ENCODE data around the gene WDR45.

Gene WDR45

DNA sequence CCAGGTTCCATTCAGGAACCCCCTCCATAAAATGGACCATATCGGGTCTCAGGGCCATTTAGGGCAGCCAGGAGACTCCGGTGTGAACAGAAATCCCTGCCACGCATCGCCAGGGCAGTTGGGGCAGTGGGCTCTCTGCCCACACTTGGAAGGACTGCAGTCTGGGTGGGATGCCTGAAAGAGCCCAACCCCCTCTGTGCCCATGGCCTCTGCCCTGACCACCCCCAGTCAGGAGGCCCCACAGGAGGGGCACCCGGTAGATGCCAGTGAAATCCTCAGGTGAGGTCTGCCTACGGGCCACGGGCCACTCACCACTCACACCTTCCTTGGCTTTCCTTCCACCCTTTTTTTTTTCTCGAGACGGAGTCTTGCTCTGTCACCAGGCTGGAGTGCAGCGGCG is 10.6 kb downstream of the WDR45 start:
- H3K27ac Mint-ChIP-seq: no peak overlapping the region

DNA sequence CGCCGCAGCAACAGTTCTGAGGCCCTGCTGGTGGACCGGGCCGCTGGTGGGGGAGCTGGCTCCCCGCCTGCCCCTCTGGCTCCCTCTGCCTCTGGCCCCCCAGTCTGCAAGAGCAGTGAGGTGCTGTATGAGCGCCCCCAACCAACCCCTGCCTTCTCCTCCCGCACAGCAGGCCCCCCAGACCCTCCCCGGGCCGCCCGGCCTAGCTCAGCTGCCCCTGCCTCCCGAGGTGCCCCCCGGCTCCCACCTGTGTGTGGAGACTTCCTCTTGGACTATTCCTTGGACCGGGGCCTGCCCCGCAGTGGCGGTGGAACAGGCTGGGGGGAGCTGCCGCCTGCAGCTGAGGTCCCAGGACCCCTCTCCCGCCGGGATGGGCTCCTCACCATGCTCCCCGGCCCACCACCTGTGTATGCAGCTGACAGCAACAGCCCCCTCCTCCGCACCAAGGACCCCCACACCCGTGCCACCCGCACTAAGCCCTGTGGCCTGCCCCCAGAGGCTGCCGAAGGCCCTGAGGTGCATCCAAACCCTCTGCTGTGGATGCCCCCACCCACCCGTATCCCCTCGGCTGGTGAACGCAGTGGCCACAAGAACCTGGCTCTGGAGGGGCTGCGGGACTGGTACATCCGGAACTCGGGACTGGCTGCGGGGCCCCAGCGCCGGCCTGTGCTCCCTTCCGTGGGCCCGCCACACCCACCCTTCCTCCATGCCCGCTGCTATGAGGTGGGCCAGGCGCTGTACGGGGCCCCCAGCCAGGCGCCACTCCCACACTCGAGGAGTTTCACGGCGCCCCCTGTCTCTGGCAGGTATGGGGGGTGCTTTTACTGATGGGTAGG is 12.2 kb downstream of the WDR45 start:
- no peak overlapping the region for H3K27ac Mint-ChIP-seq
- H3K4me3 Mint-ChIP-seq: no peak overlapping the region
- DNase-seq (no peak), ATAC-seq (replicated peaks) (no peak)
- no peaks in the 10 kb centered on the region for H3K9me3 Mint-ChIP-seq
- H3K36me3 Mint-ChIP-seq (ENCODE audit: insufficient read depth): peaks cover 6% of the 10 kb centered on the region
- peaks cover 0 to 3% of the 10 kb centered on the region in 2 donors for H3K4me1 Mint-ChIP-seq (ENCODE audit: low read depth in 2 of 2)
- H3K27me3 Mint-ChIP-seq: no peaks in the 10 kb centered on the region

More for the DNA sequence above, 10.6 kb downstream of the WDR45 start:
- no peaks in the 10 kb centered on the region for H3K9me3 Mint-ChIP-seq
- no peak overlapping the region for H3K4me3 Mint-ChIP-seq
- DNase-seq: no peak
- H3K27me3 Mint-ChIP-seq: no peaks in the 10 kb centered on the region
- H3K4me1 Mint-ChIP-seq (ENCODE audit: low read depth in 2 of 2): peaks cover 8 to 14% of the 10 kb centered on the region in 2 donors
- ATAC-seq (replicated peaks): no peak
- H3K36me3 Mint-ChIP-seq (ENCODE audit: insufficient read depth): peaks cover 13% of the 10 kb centered on the region

DNA sequence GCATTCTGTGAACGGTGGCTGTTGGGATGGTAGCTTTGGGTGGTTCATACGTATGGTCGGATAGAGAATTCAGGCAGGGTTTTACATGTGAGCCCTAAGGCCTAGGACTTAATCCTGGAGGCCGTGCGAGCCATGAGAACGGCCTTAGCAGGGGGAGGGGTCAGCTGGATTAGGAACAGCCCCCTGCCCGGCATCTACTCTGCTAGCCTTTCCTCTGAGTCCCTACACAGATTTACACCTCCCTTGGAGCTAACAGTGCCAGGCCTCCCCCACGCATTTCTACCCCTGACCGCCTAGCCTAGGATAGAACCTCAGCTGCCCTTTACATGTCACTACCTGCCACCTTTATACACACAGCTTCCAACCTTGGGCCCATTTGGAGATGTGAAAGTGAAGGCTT is 13.0 kb downstream of the WDR45 start:
- no peaks in the 10 kb centered on the region for H3K9me3 Mint-ChIP-seq
- peak overlapping the region in 1 of 2 donors; percentile 32 for H3K27ac Mint-ChIP-seq
- H3K27me3 Mint-ChIP-seq: no peaks in the 10 kb centered on the region
- peaks cover 6% of the 10 kb centered on the region for H3K36me3 Mint-ChIP-seq (ENCODE audit: insufficient read depth)
- ATAC-seq (replicated peaks) (no peak), DNase-seq (no peak)
- H3K4me3 Mint-ChIP-seq: no peak overlapping the region
- H3K4me1 Mint-ChIP-seq (ENCODE audit: low read depth in 2 of 2): no peaks in the 10 kb centered on the region

DNA sequence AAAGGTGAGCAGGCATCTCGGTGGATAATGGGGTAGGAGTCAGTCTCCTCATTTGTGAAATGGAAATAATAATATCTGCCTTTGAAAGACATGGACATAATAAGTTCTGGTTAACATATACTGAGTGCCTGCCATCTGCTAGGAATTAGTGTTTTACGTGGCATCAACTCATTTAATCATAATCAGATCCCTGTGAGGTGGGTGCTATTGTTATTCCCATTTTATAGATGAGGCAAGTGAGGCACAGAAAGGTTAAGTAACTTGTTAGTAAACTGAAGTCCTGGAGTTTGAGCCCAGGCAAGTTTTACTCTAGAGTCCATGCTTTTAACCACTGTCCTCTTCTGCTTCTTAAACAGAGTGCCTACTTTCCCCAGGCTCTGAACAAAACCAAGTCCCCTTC is 13.4 kb downstream of the WDR45 start:
- Mint-ChIP-seq H3K9me3 (no peaks in the 10 kb centered on the region), H3K36me3 (ENCODE audit: insufficient read depth) (peaks cover 6% of the 10 kb centered on the region), H3K4me1 (ENCODE audit: low read depth in 2 of 2) (no peaks in the 10 kb centered on the region), H3K27me3 (no peaks in the 10 kb centered on the region), H3K4me3 (no peak overlapping the region), H3K27ac (peak overlapping the region in 1 of 2 donors; percentile 32)
- DNase-seq: no peak
- ATAC-seq (replicated peaks): no peak

DNA sequence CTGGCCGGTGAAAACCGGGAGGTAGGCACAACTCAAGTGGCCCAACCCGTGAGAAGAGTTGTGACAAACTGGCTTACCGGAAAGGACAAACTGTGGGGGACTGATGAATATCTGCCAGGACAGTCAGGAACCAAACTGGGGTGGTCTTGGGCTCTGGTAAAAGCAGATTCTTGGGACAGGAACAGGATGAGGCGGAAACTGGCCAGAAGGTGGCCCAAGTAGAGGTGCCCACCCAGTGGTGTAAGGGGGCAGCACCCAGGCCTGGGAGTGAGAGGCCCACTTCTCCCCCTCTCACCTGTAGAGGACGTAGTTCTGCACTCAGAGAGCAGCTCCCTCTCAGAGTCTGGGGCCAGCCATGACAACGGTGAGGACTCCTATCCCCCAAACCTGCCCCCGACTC is 15.0 kb downstream of the WDR45 start:
- Mint-ChIP-seq H3K4me3 (no peak overlapping the region), H3K36me3 (ENCODE audit: insufficient read depth) (peaks cover 6% of the 10 kb centered on the region), H3K4me1 (ENCODE audit: low read depth in 2 of 2) (no peaks in the 10 kb centered on the region), H3K27ac (peak overlapping the region in 1 of 2 donors; percentile 12), H3K9me3 (no peaks in the 10 kb centered on the region), H3K27me3 (no peaks in the 10 kb centered on the region)
- ATAC-seq (replicated peaks): no peak
- DNase-seq: no peak

DNA sequence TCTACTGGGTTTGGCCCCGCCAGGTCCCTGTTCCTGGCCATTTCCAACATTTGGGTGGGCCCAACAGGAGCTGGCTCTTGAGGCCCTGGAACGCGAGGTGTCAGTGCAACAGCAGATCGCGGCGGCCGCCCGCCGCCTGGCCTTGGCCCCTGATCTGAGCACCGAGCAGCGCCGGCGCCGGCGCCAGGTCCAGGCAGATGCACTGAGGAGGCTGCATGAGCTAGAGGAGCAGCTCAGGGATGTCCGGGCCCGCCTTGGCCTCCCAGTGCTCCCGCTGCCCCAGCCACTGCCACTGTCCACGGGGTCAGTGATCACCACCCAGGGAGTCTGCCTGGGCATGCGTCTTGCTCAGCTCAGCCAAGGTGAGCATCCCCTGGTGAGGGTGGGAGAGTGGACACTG is 15.4 kb downstream of the WDR45 start:
- no peaks in the 10 kb centered on the region for H3K9me3 Mint-ChIP-seq
- DNase-seq (no peak), ATAC-seq (replicated peaks) (no peak)
- H3K27ac Mint-ChIP-seq: peak overlapping the region in 1 of 2 donors; percentile 12
- no peaks in the 10 kb centered on the region for H3K27me3 Mint-ChIP-seq
- H3K36me3 Mint-ChIP-seq (ENCODE audit: insufficient read depth): peaks cover 6% of the 10 kb centered on the region
- no peak overlapping the region for H3K4me3 Mint-ChIP-seq
- H3K4me1 Mint-ChIP-seq (ENCODE audit: low read depth in 2 of 2): no peaks in the 10 kb centered on the region

DNA sequence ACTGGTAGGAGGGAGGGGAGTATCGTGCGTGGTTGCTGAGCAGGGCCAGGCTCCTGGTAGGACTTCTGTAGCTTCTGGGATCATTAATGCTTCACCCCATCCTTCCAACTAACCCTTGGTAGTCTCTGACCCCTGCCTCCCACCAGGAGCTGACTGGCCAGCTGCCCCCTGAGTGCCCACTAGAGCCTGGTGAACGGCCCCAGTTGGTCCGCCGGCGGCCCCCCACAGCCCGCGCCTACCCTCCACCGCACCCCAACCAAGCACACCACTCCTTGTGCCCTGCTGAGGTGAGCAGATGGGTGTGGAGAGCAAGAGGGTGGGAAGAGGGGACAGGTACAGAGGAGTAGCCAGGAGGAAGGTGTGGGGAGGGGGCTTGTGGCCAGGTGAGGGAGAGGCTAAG is 16.0 kb downstream of the WDR45 start:
- H3K4me1 Mint-ChIP-seq (ENCODE audit: low read depth in 2 of 2): no peaks in the 10 kb centered on the region
- DNase-seq (no peak), ATAC-seq (replicated peaks) (no peak)
- H3K9me3 Mint-ChIP-seq: no peaks in the 10 kb centered on the region
- H3K36me3 Mint-ChIP-seq (ENCODE audit: insufficient read depth): peaks cover 6% of the 10 kb centered on the region
- no peak overlapping the region for H3K4me3 Mint-ChIP-seq
- H3K27me3 Mint-ChIP-seq: no peaks in the 10 kb centered on the region
- no peak overlapping the region for H3K27ac Mint-ChIP-seq

DNA sequence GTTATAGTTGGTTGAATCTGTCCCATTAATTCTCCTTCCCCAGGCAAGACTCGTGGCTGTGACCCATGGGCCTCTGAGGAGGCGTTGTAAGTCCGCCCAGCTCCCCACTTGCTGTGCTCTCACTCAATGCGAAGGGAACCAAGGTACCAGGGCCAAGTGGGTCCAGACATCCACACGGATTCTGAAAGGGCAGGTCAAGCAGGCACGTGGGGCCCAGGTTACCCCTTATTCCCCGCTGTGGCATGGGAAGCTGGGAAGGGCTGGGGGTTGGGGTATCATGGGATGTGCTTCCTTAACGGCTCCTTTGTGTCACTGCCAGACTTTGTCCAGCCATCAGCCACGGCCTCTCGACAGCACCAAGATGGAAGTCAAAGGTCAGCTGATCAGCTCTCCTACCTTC is 17.8 kb downstream of the WDR45 start:
- Mint-ChIP-seq H3K36me3 (ENCODE audit: insufficient read depth) (no peaks in the 10 kb centered on the region), H3K27me3 (no peaks in the 10 kb centered on the region), H3K4me1 (ENCODE audit: low read depth in 2 of 2) (no peaks in the 10 kb centered on the region), H3K9me3 (no peaks in the 10 kb centered on the region), H3K27ac (no peak overlapping the region), H3K4me3 (no peak overlapping the region)
- no peak for ATAC-seq (replicated peaks)
- no peak for DNase-seq

DNA sequence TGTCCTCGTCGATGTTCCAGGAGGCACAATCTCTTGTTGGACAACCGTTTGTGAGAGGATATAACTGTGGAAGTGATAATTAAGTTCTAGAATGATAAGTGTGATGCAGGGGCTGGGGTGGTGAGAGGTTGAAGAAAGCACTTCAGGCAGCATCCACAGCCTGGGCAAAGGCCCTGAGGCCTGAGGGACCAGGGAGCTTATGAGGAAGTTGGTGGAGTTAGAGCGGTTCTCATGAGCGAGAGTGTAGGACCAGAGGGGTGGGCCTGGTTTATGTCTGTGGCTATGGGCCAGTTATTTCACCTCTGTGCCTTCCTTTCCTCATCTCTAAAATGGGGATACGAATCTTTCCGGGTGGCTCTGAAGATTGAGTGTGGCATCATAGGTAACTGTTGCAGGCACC is 18.2 kb downstream of the WDR45 start:
- no peaks in the 10 kb centered on the region for H3K36me3 Mint-ChIP-seq (ENCODE audit: insufficient read depth)
- peaks cover 0 to 1% of the 10 kb centered on the region in 2 donors for H3K4me1 Mint-ChIP-seq (ENCODE audit: low read depth in 2 of 2)
- ATAC-seq (replicated peaks) (no peak), DNase-seq (no peak)
- H3K4me3 Mint-ChIP-seq: no peak overlapping the region
- no peak overlapping the region for H3K27ac Mint-ChIP-seq
- no peaks in the 10 kb centered on the region for H3K9me3 Mint-ChIP-seq
- H3K27me3 Mint-ChIP-seq: no peaks in the 10 kb centered on the region

DNA sequence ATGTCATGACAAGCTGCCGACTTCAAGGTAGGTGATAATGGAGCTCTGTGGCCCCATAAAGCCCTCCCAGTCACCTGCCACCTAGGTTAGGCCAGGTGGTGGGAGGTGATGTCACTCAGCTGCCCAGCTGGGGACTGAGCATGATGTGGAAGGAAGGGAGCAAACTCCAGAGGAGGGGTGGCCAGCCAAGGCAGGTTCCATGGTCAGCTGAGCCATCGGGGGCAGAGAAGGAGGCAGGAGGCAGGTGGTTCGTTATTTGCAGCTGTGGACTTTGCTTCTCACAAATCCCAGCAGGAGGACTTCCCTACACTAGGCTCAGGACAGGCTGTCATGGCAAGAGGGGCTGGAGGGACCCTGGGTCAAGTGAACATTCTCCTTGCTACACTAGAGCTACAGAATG is 18.8 kb downstream of the WDR45 start:
- DNase-seq: no peak
- Mint-ChIP-seq H3K4me1 (ENCODE audit: low read depth in 2 of 2) (peaks cover 1 to 3% of the 10 kb centered on the region in 2 donors), H3K9me3 (no peaks in the 10 kb centered on the region), H3K4me3 (no peak overlapping the region), H3K36me3 (ENCODE audit: insufficient read depth) (no peaks in the 10 kb centered on the region), H3K27ac (no peak overlapping the region), H3K27me3 (no peaks in the 10 kb centered on the region)
- ATAC-seq (replicated peaks): no peak

DNA sequence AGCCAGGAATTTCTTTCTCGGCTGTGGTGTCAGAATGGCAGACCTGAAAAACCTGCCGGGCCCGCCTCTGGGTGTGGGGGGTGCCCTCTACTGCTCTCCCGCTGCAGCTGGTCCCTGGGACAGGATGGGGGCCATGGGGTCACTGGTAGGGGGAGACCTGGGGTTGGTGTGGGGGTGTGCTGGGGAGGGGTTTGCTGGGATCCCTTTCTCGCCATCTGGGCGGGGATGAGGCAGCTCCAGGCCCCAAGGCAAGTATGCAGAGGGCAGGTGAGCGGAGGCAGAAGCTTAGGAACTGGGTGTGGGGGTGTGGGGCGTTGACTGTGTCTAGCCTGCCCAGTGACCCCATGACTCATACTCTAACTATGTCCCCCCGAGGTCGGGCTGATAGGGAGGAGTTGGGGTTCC is 20.0 kb downstream of the WDR45 start:
- H3K9me3 Mint-ChIP-seq: no peaks in the 10 kb centered on the region
- no peak overlapping the region for H3K4me3 Mint-ChIP-seq

DNA sequence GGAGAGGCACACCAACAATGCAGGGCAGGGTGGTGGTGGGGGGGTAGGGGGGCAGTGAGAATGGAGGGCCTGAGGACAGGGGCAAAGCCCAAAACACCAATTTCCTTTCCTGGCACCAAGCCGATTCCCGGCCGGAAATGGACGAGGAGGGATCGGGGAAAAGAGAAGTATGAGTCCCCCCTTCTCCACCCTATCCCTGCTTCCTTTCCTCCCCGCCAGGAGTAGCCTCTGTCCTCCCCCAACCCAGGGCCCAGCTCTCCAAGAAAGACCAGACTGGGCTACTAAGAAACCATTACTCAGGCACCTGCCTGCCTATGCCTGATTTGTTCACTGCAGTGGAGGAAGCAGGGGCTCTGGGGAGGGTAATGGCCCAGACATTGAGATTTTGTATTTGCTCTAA is 20.5 kb downstream of the WDR45 start:
- Mint-ChIP-seq H3K4me1 (ENCODE audit: low read depth in 2 of 2) (peaks cover 11 to 17% of the 10 kb centered on the region in 2 donors), H3K9me3 (no peaks in the 10 kb centered on the region), H3K4me3 (no peak overlapping the region), H3K36me3 (ENCODE audit: insufficient read depth) (peaks cover 2% of the 10 kb centered on the region), H3K27me3 (no peaks in the 10 kb centered on the region), H3K27ac (no peak overlapping the region)
- no peak for DNase-seq
- no peak for ATAC-seq (replicated peaks)

More for the DNA sequence above, 20.0 kb downstream of the WDR45 start:
- no peaks in the 10 kb centered on the region for H3K27me3 Mint-ChIP-seq
- peaks cover 7 to 12% of the 10 kb centered on the region in 2 donors for H3K4me1 Mint-ChIP-seq (ENCODE audit: low read depth in 2 of 2)
- H3K36me3 Mint-ChIP-seq (ENCODE audit: insufficient read depth): peaks cover 2% of the 10 kb centered on the region
- no peak overlapping the region for H3K27ac Mint-ChIP-seq
- ATAC-seq (replicated peaks) (no peak), DNase-seq (no peak)

DNA sequence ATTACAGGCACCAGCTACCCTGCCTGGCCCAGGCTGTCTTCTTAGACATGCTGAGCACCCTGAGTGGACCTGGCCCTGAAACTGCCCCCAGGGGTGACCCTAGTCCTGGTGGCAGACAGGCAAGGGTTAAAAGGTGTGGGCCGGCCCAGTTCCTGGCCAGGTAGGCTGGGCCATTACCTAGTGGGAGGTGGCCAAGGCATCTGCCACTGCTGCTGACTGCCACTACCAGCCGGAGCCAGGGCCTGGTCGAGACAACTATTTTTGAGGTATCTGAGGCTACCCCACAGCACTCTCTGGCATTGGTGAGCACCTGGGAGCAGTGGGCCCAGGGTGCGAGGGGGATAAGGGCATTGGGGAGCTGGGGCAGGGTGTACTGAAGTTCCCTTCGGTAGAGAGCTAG is 20.9 kb downstream of the WDR45 start, which contains the start of gene CCDC120:
Gene CCDC120, plus strand, starts transcription at position 206 of the 400 bp plus-strand sequence. CDS start 3,043 bp downstream, outside the sequence.
- H3K9me3 Mint-ChIP-seq: no peaks in the 10 kb centered on the region
- peak within 1 kb of the TSS in 1 of 2 donors; percentile 29 for H3K27ac Mint-ChIP-seq
- no peak within 1 kb of the TSS for H3K4me3 Mint-ChIP-seq
- ATAC-seq (replicated peaks) (no peak), DNase-seq (no peak)
- H3K4me1 Mint-ChIP-seq (ENCODE audit: low read depth in 2 of 2): peaks cover 15 to 21% of the 10 kb centered on the region in 2 donors
- H3K27me3 Mint-ChIP-seq: no peaks in the 10 kb centered on the region
- H3K36me3 Mint-ChIP-seq (ENCODE audit: insufficient read depth): peaks cover 5% of the 10 kb centered on the region

DNA sequence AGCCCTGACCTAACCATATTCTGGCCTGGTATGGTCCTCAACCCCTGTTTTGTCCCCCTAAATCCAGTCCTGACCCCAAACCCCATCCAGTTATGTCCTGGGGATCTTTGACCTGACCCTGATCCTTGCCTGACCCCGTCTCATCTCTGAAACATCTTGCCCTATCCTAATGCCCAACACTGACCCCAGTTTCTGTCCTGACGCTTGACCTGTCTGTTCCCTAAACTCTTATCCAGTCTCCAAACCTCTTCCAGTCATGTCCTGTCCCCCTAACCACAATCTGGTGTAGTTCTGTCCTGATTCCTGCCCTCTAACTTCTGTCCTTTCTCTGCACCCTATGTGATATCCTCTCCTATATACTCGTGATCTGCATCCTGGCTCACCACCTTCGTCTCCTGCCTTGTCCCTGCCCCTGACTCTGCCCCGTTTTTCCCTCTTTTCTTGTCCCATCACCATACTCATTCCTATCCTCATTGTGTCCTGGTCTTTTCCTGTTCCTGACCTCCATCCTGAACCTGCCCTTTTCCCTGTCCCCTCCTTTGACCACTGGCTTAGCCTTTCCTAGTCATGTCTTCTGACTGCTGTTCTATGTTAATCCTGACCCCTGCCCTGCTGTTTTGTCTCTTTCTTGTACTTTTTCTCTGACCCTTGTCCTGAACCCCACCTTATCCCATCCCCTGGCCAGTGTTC is 25.5 kb downstream of the WDR45 start:
- H3K27ac Mint-ChIP-seq: peak overlapping the region; percentile 85 to 96
- no peak for DNase-seq
- H3K9me3 Mint-ChIP-seq: no peaks in the 10 kb centered on the region
- H3K36me3 Mint-ChIP-seq (ENCODE audit: insufficient read depth): peaks cover 8% of the 10 kb centered on the region
- H3K27me3 Mint-ChIP-seq: no peaks in the 10 kb centered on the region
- H3K4me1 Mint-ChIP-seq (ENCODE audit: low read depth in 2 of 2): peaks cover 20 to 31% of the 10 kb centered on the region in 2 donors
- peak overlapping the region; percentile 79 to 83 for H3K4me3 Mint-ChIP-seq
- no peak for ATAC-seq (replicated peaks)
